Ovary (tissue), 3 donors: ENCODE measurements around the gene TTC4.

ENCODE experiments used
- CTCF ChIP-seq, 3 donors: fragments of 450-650 bp in 2 of 3; fragments of 200-600 bp in 1 of 3; IDR thresholded peaks; one replicate each; pipeline versions ENCODE4 v1.5.1 to v1.8.0; 2016 to 2022; ENCODE audit warnings: antibody characterized with exemption in 3 of 3, mild to moderate bottlenecking in 1 of 3
- EP300 ChIP-seq: sonication (generic); formaldehyde crosslinking; IDR thresholded peaks from one replicate; pipeline ENCODE4 v1.6.1; 2017; ENCODE audit warnings: antibody characterized with exemption
- donor health status: DM: no; HTN: no; CAD: no.

GRCh38 chr1:54777011-54777410 is 61.4 kb downstream of the TTC4 start:
- TF ChIP-seq CTCF (IDR thresholded peaks at IDR 0.05) (no peak), EP300 (no peak)
